Testis (tissue), 2 donors: ENCODE results near the gene GATB.

ENCODE experiments used
- CTCF ChIP-seq, 3 experiments: fragments of 450-650 bp in 2 of 3; fragments of 200-600 bp in 1 of 3; sonication (generic) in 1 of 3; IDR thresholded peaks; one replicate each; pipeline ENCODE4 v1.5.1; 2016 to 2019; ENCODE audit warnings: antibody characterized with exemption in 3 of 3, mild to moderate bottlenecking in 2 of 3, moderate library complexity in 1 of 3
- POLR2A ChIP-seq: fragments of 450-650 bp; IDR thresholded peaks from one replicate; pipeline ENCODE4 v1.6.1; 2017; ENCODE audit warnings: antibody characterized with exemption, mild to moderate bottlenecking, moderate library complexity

GRCh38 chr4:151626228-151626627, 134.6 kb downstream of the GATB start:
- TF ChIP-seq CTCF (IDR thresholded peaks at IDR 0.05) (no peak), POLR2A (no peak)
